Omental fat pad (tissue), 4 donors: ENCODE measurements around the gene HS3ST3B1. TPM values are rescaled to one million over a fixed set of nuclear protein-coding genes. Genes with fewer than 3 reads are reported as not detected.

Experiments used
- ATAC-seq: fragments of 150-250 bp; one replicate; pipeline ENCODE4 v1.9.1; 2016; ENCODE audit warnings: mild to moderate bottlenecking, moderate library complexity; ENCODE audit not compliant: low FRiP score
- DNase-seq: peaks from one replicate; pipeline ENCODE4 v3.0.0-alpha.2; 2019; ENCODE audit warnings: low spot score
- CTCF ChIP-seq, 3 donors: fragments of 450-650 bp; IDR thresholded peaks; one replicate each; pipeline ENCODE4 v1.5.1; 2016 to 2017; ENCODE audit warnings: antibody characterized with exemption in 3 of 3, mild to moderate bottlenecking in 3 of 3, moderate library complexity in 2 of 3
- total RNA-seq, 4 donors: library from RNA; depleted of rRNA; stranded (reverse); fragments of >200 nt; gene quantifications; one replicate each; pipeline ENCODE4 v1.1.0, GENCODE V29; 2016

Gene HS3ST3B1
- total RNA-seq, 4 donors from 2014 or later: 1.3 to 5.8 (median 4.8) TPM

- no peak for TF ChIP-seq CTCF (IDR thresholded peaks at IDR 0.05)
These were observed 15.4 kb downstream of the HS3ST3B1 start for GRCh38 chr17:14316126-14316832.

GRCh38 chr17:14317383-14317782, 16.5 kb downstream of the HS3ST3B1 start:
- DNase-seq: no peak
- no peak for ATAC-seq
- no peak for TF ChIP-seq CTCF (IDR thresholded peaks at IDR 0.05)

More at GRCh38 chr17:14316126-14316832, 15.4 kb downstream of the HS3ST3B1 start:
- ATAC-seq: no peak
- DNase-seq: no peak

- ATAC-seq: no peak
- TF ChIP-seq CTCF (IDR thresholded peaks at IDR 0.05): no peak
- no peak for DNase-seq
These were observed 17.4 kb downstream of the HS3ST3B1 start for GRCh38 chr17:14318109-14318917.

GRCh38 chr17:14318918-14319205, 18.0 kb downstream of the HS3ST3B1 start:
- TF ChIP-seq CTCF (IDR thresholded peaks at IDR 0.05): no peak
- ATAC-seq (no peak), DNase-seq (no peak)

- no peak for TF ChIP-seq CTCF (IDR thresholded peaks at IDR 0.05)
- DNase-seq (no peak), ATAC-seq (no peak)
These were observed 19.2 kb downstream of the HS3ST3B1 start for GRCh38 chr17:14320098-14320497.

GRCh38 chr17:14320734-14321475, 20.0 kb downstream of the HS3ST3B1 start:
- DNase-seq (no peak), ATAC-seq (no peak)
- TF ChIP-seq CTCF (IDR thresholded peaks at IDR 0.05): no peak
